ENCODE data around the gene GIGYF2.
"Not testable (repeated sequence)": the region's sequence is repeated elsewhere in the genome, so short reads cannot be mapped to it uniquely, and the experiment has no call there.

Gene GIGYF2

DNA sequence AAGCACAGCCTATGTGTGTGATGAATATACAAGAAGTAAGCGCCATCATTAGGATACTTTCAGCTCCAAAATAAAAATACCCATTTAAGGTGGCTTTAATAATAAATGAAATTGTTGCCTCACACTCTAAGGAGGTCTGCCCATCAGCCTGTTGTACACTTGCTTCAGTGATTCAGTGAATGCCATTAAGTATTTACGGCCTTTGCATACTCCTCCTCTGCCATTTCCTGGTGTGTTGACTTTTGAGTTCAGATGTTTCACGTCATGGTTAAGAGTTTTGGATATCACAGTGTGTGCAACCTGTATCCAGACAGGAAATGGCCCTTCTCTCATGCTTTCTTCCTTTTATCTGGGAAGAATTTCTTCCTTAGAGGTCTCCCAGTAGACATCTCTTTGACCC, 134.4 kb downstream of the GIGYF2 start:
- no peak for DNase-seq

DNA sequence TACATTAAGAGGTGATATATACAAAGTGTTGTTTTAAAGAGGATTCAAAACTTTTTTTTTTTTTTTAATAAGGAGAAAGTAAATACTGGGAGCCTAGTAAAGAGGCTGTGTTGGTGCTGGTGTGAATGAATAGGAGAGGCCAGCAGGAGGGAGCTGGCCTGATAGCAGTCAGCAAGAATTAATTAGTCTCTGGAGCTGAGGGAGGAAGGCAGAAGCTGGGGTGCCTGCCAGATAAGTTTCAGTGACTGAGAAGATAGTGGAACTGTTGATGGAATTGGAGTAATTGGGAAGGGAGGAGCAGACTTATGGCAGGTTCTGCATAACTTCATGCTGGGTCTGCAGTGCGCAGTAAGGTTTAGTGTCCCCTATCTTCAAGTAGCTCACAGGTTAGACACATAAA, 136.7 kb downstream of the GIGYF2 start:
- DNase-seq: no peak

DNA sequence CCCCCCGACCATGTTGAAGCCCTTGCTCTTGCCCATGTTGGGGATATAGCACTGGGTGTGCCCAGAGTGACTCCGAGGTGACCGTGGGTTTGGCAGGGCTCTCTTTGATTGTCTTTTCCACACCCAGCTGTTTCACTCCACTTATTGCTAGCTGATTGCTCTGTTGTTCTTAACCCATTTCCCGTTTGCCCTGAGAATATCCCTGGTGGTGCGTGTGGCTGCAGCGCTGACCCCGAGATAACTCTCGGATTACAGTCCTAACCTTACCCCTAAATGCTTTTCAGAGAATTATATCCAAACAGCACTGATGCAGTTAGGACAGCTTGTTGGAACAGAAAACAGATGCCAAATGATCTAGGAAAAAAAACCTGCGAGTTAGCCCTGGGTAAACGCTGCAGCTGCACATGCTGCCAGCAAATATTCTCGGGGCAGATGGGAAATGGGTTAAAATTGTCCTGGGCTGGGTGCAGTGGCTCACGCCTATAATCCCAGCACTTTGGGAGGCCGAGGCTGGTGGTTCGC, 138.6 kb downstream of the GIGYF2 start:
- DNase-seq: no peak

DNA sequence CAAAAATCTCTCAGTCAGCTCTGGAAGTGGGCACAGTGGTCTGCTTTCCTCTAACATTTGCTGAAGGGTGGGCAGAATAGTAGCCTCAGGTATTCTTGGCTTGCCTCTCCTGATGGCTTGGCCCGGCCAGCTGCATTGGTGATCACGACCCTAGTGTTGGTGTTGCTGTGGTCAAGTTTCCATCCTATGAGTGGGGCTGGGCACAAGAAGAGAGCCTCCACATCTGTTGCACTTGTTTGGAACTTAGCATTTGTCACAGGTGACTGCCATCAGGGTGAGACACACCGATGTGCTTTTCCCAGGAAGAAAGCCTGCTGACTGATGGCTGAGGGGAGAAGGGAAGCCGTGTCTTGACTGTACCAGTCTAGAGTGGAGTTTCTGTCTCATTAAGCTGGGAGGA, 139.8 kb downstream of the GIGYF2 start:
- DNase-seq: no peak

DNA sequence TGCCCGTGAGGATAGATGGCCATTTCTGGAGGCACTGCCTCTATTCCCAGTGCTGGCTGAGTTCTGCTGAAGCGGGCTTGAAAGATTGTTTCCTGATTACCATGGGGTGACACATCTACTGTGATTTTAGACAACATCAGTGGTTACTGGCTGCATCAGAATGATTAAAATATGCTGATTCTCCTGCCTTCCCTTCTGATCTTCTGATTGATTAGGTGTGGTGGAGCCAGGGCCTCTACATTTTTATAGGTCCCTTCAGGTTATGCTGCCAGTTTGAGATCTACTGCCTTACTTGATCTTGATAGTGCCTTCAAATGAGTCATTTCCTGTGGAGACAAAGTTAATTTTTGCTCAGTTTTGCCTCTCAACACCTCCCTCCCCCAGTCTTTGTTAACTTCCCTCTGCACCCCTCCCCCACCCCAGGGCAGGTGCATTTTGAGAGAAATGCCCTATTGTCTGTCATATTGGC, 141.3 kb downstream of the GIGYF2 start:
- DNase-seq: peak; percentile 77

DNA sequence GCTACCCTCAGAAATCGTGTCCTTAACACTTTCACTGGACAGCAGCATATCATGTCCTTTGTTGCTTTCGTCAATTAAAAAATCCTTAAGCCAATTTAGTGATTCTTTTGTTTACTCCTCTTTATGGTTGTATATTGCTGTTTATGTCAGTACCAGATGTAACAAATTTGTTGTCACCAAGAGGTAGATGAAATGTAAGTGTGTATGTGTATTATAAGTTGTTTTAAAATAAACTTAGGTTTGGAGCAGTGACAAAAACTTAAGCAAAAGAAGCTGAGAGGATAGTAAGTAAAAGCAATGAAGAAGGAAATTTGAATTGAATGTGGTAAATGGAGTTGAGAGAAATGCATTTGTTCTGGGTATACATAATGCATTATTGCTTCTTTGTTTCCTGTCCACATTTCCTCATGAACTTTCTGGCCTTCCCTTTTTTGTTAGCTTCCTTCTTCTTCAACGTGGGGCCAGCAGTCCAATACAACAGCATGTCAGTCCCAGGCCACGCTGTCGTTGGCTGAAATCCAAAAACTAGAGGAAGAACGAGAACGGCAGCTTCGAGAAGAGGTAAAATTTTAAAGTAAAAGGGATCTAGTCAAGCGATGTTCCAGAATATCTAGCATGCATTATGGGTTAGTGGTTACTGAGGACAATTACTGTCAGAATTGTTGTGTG, 142.4 kb downstream of the GIGYF2 start:
- DNase-seq: no peak

DNA sequence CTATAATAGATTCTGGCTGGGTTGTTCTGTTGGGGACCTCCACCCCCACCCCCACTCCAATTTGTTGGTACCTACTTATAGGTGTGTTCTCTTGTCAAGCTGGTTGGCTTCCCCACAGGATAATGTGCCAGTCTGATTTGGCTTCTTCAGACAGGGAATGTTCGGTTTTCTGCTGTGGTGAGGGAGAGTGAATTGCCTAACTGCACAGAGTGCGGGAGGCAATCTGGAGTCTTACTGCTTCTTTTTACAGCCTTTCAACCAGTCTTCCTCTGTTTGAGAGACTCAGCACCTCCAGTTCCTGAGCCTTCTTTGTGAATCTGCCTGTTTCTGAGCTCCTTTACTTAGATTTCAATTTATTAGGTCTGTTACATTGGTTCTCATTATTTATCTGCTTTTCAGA, 145.6 kb downstream of the GIGYF2 start:
- no peak for DNase-seq

DNA sequence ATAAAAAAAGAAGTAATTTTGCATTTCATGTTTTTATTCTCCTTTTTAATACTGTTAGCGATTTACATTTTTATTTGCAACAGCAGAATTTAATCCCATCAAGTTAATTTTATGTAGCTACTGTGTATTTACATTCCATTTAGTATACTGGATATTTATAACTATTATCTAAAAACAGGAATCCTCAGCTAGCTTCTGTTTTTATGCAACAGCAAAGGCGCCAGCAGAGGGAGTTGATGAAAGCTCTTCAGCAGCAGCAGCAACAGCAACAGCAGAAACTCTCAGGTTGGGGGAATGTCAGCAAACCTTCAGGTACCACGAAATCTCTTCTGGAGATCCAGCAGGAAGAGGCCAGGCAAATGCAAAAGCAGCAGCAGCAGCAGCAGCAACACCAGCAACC, 146.7 kb downstream of the GIGYF2 start:
- DNase-seq: no peak

DNA sequence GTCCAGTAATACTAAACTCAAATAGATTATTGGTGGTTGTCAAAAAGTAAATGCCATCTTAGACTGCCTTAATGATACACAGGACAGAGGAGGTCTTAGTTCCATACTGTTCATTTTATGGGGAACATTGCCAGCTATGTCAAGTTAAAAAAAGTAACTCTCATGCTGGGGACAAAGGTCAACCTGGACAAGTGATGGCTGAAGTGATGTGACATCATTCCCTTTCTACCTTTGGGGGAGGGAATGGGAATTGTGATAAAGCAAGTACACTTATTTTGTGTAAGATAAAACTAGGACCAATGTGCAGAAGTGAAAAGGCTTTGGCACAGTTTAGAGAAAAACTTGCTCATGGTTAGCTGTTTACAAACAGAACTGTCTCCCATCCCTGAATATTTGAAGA, 148.9 kb downstream of the GIGYF2 start:
- DNase-seq: no peak

DNA sequence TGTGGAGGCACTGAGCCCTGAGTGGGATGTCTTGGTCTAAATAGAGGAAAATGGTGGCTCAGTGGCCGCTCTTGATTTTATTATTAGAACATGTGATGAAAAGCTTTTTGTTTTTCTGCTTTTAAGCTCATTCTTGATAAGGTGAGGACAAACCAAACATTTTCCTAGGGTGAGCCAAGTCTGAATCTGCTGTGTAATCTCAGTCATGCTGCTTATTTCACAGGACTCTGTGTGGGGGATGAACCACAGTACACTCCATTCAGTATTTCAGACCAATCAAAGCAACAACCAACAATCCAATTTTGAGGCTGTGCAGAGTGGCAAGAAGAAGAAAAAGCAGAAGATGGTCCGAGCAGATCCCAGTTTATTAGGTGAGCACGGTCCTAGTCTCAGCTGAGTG, 152.9 kb downstream of the GIGYF2 start:
- DNase-seq: no peak

DNA sequence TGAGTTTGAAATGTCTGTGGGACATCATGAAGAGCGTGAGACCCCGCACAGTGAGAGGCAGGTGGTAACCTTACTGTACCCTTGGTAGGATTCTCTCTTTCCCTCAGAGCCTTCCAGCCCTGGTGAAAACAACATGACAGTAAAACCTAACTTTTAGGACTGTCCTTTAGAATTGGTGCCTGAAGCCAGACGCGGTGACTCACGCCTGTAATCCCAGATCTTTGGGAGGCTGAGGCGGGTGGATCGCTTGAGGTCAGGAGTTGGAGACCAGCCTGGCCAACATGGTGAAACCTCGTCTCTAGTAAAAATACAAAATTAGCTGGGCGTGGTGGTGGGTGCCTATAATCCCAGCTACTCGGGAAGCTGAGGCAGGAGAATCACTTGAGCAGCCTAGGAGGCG, 154.9 kb downstream of the GIGYF2 start:
- not testable (repeated sequence) for DNase-seq

DNA sequence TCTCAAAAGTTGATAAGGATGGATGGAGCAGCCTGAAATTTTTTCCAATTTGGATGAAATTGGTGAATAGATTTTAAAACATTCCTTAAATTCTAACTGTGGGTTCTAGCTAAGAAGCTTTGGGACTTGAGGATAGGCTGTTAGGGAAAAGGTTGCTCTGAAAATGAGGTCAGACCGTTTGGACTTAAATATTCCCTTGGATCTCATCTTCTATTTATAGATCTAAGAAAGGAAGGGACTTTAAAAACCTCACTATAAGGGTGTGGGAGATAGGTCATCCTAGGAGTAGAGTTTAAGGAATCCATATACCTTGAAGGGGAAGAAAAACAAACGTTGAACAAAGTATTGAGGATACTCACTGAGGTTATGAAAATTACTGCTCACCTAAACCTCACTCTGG, 155.5 kb downstream of the GIGYF2 start:
- DNase-seq: no peak

DNA sequence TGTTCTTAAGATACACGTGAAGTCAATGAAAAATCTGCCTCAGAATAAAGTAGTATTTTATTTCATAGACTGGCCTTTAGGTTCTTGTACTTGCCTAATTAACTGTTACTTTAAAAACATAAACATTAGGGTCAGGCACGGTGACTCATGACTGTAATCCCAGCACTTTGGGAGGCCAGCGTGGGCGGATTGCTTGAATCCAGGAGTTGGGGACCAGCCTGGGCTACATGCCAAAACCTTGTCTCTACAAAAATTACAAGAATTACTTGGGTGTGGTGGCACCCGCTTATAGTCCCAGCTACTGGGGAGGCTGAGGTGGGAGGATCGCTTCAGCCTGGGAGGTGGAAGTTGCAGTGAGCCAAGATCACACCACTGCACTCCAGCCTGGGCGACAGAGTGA, 157.0 kb downstream of the GIGYF2 start:
- no peak for DNase-seq

DNA sequence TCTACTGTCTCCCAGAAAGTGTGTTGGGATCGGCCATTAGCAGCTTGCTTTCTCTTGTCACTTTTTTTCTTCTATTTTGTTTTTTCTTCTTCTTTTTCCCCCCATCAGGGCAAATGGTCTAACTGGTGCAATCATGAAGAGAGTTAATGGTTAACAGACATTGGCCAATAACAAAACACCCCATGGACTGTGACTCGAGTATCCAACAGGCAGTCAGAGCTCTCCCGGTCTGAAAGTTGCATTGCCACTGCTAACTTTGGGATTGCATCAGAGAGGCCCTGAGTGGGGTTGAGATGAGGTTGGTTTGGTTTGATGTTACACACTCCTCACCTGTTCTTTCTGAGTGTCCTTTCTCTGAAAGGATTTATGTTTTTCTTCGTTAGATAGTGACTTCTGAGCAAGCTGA, 160.0 kb downstream of the GIGYF2 start:
- no peak for DNase-seq

DNA sequence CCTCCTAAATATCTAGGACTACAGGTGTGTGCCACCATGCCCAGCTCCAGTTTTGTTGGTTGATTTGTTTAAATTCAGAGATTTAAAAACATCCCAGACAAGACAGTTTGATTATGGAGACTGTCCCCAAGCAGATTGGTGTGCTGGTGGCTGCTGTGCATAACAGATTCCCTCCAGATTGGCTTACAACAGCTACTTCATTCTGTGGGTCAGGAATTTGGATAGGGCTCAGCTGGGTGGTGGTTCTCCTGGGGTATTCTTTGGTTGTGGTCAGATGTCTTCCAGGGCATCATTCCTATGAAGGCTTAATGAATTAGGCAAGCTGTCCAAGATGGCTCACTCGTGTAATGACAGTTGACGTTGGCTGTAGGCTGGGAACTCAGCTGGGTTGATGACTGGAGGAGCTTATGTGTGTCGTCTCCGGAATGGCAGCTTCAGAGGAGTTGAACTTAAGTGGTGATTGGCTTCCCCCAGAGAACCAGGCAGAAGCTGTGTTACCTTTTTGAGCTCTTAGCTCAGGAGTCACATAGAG, 162.3 kb downstream of the GIGYF2 start:
- DNase-seq: no peak

DNA sequence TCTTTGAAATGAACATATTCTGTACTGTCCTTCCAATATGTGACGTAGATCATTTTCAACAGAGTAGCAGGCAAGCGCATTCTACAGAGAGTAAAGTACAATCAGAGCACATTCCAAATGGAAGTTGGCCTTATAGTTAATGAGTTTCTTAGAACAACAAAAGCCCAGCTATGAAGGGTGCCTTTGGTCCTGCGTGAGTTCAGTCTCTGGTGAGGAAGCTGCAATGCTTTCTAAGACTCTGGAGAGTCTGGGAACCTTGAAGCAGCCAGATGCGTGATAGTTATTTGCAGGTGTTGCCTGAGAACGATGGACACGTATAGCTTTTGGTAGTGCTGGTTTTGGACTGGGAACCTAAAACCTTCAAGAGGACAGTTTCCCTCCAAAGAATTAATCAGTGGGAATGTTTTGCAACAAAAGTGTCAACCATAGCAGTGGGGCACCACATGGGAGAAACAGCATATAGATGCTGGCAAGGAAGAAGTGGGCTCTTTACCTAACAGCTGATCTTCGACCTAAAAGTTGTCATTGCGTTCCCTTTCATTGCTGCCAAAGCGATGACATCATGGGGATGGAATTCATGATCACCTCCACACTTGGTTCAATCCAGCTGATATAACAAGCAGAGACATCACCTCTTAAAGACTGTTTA, 163.6 kb downstream of the GIGYF2 start:
- no peak for DNase-seq

DNA sequence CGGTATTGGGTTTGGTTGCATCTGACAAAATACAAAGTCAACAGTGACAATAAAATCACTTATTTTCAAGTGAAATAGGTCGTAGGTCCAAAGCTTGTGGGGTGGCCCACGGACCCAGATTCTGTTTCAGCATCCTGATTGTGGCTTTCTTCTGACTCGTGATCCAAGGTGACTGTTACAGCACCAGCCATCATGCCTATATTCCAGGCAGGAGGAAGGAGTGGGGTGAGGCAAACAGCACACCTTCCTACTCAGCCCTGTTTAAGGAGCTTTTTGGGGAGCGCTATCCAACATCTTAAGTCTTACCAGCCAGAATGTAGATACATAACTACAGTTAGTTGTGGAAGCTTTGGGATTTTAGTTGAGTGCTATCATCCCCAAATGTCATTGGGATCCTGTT, 164.2 kb downstream of the GIGYF2 start:
- DNase-seq: no peak

DNA sequence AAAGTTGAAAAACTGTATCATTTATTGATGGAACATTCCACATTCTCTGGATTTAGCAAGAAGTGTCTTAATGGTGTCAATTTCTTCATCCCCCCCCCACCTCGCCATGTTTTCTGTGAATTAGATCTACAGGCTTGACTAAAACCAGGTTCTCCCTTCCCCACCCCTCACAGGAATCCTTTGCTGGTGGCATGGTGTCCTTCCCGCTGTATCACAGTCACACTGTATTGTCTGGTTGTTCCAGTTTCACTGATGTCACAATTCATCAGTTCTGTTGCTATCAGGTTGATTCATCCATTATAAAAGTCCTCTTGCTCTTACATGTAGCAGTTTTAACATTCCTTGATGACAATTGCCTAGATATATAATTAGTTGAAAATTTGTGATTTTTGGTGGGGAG, 166.9 kb downstream of the GIGYF2 start:
- no peak for DNase-seq

DNA sequence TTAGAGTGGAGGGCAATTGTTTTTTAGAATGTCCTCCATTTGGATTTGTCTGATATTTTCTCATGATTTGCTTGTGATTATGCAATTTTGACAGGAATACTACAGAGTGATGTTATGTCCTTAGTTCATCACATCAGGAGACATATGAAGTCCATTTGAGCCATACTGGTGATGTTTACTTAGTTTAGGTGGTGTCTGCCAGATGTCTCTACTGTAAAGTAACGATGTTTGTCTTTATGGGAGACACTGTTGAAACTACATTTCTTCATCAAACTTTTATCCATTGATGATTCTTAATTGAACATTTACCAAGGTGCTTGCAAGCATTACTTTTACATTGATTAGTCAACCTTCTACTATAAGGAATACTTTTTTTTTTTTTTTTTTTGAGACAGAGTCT, 168.0 kb downstream of the GIGYF2 start:
- DNase-seq: no peak

DNA sequence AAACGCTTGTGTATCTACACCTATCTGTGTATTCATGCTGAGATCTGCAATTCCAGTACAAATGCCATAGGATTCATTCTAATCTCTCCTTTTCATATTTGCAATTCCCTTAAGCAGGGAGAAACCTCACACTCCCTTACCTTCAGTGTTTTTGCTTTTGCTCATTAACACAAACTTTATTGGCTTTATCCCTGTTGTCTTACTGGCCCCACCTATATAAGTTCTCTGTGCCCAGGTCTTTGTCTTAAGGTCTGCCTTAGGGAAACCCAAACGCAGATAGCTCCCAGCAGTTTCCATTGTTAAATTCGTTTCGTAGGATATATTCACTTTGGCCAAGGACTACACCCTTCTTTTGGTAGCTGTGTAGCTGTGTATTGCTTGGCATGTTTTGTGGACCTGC, 169.0 kb downstream of the GIGYF2 start:
- no peak for DNase-seq

DNA sequence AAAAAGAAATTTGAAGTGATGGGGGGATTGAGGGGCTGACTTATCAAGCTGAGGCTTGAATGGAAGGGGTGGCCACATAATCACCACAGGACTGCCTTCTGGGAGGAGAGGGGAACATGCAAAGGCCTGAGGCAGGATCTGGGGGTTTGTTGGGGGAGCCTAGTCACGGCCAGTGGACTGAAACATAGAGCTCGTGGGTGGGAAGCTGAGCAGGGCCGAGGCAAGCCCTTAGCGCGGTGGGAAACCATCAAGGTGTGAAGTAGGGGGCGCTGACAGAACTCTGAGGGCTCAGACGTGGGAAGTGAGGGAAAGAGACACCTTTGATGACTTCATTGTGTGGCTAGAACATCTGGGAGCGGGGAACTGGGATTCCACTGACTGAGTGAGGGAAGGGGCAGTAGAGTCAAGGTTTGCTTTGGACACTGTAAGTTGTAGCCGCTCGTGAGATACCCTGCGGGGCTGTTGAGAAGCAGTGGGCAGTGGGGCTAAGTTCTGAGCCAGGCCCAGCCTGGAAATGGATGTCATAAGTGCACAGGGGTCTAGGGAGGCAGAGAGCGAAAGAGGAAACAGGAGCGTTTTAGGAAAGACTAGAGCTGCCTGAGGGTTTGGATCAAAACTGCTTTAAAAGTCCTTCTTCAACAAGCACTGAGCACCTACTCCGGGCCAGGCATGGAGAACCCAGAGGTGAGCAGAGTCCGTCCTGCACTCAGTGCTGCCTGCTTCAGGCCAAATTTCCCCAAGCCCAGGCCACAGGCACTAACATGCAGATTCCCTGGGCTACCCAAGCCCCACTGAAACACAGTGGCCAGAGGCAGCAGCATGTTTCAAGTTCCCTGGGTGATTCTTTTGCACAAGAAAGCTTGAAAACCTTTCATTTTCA, 172.2 kb downstream of the GIGYF2 start:
- peak; percentile 46 for DNase-seq

DNA sequence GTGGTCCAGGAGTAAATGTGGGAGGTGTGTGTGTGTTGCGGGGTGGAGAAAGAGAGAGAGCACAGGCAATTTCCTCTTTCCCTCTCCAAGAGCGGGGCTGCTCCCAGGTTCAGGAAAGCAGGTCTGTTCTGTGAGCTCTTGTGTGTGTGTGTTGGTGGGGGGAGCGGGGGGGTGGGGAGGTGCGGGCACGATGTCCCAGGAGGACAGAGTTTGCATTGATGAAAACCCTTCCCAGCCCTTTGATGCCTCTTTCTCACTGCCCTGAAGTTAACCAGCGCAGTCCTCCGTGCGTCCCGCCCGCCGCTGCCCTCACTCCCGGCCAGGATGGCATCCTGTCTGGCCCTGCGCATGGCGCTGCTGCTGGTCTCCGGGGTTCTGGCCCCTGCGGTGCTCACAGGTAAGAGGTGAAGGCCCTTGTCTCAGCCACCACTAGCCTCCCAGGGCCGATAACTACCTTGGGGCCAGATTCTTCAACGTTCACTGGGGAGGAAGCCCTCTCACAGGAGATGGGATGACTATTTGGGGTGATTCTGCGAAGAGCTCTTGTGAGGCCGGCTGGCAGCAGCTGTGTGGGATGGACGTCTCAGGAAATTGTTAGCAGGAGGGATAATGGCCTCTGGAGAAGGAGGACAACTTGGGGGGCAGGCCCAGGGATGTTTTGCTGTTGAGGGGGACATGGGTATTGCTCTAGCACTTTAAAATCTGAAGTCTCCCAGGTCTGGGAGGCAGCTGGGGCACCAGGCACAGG, 173.1 kb downstream of the GIGYF2 start, which contains the start of gene SNORC:
Gene SNORC, plus strand, starts transcription at position 247 of the 748 bp plus-strand sequence. Its CDS starts 78 bp downstream, at position 325.
- DNase-seq: peak; percentile 42
